Measurements from ENCODE around the gene KRT3.
"Not testable (repeated sequence)": the region's sequence is repeated elsewhere in the genome, so short reads cannot be mapped to it uniquely, and the experiment has no call there.

KRT3 gene

GRCh38 chr12:52777566-52777965 is 18.4 kb downstream of the KRT3 start:
- DNase-seq: no peak

DNA sequence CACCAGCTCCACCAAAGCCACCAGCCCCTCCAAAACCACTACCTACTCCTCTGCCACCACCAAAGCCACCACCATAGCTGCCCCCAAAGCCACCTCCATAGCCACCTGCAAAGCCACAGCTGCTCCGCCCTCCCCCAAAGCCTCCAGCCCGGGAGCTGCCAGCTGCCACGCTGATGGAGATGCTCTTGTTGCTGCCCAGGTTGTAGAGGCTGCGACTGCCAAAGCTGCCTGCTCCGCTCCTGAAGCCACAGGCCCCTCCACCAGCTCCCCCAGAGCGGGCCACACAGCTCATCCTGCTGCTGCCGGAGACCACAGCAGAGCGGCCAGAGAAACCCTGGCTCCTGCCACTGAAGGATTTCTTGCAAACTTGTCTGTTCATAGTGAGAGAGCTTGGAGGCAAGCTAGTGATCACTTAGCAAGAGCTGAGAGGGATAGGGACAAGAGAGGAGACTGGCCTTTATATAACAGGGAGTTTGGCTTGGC is 19.0 kb downstream of the KRT3 start, which contains the start of gene KRT76:
TSS of gene KRT76 (minus strand) at position 433 of the 483 bp plus-strand sequence. CDS start at position 379, 54 bp downstream.
- no peak for DNase-seq

DNA sequence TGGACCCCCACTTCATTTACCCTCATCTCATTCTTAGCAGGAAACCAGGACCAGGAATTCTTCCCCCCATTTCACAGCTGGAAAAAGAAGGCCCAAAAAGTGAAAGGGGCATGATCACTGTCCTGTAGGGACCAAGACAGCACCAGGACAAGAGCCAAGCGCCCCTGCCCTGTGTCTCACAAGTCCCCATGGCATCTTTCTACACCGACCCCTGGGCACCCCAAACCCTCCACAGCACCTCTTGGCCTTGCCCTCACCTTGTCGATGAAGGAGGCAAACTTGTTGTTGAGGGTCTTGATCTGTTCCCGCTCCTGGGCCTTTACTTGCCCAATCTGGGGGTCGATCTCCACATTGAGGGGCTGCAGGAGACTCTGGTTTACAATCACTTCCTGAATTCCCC is 19.5 kb downstream of the KRT3 start:
- DNase-seq: no peak

DNA sequence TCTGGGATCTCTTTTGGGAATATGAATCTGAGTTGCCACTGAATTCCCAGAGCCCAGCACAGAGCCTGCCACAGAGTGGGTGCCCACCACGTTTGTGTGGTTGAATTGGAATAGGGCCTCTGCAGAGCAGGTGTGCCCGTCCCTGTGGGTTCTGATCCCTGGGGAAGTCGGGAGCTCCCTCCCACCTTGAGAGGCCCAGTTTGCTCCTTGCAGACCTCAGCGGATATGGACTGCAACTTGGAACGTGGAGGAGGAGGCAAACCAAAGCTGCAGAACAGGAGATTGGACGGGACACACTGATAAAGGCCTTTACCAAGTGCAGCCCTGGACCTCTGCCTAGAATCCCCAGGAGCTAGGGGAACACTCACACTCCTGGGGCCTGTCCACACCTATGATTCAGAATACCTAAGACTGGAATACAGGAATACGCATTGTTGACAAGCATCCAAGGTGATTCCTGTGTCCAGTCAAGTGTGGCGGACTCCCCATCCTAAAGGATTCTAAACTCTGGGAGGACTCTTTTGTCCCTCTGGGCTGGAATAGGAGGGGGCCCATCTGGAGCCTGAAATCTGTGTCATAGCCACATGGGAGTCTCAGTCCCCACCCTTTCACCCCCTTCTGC is 21.2 kb downstream of the KRT3 start:
- no peak for DNase-seq

GRCh38 chr12:52772772-52773171 is 23.1 kb downstream of the KRT3 start:
- DNase-seq: no peak

- DNase-seq: no peak
Measured at GRCh38 chr12:52772188-52772587, 23.7 kb downstream of the KRT3 start.

DNA sequence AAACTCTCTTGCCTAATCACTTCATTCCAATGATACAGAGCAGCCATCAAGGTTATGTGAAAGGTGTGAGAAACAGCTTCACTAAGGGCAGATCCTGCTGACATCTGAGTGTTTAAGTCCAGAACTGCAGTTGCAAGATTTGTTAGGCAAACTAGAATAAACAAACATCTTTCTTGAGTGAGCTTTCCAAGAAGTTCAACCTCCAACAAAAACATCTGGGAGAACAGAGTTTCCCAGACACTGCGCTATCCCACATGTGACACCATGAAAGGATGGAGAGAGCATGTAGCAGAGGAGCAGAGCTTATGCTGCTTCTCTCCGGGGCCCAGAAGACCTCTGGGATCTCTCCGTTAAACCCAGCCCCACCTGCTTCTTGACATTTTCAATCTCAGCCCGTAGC is 24.4 kb downstream of the KRT3 start:
- no peak for DNase-seq

- no peak for DNase-seq
Measured at GRCh38 chr12:52771088-52771487, 24.8 kb downstream of the KRT3 start.

GRCh38 chr12:52769946-52770345 is 26.0 kb downstream of the KRT3 start:
- DNase-seq: no peak

DNA sequence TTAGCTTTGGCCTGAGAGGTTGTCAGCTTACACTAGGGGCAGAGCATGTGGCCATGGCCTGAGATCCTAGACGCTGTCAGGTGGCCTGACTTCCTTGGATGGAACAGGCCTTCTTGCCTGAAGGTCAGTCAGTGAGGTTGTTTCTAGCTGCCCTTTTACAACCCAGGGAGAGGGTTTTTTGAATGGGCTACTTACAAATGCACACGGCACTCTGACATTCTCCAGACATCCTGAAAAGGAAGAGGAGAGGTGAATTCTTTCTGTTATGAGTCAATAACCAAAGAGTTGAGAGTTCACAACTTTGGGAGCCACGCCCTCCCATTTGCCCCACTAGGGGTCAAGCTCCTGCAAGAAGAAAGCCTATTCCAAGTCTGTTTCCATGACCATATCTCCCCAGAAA is 26.6 kb downstream of the KRT3 start:
- no peak for DNase-seq

DNA sequence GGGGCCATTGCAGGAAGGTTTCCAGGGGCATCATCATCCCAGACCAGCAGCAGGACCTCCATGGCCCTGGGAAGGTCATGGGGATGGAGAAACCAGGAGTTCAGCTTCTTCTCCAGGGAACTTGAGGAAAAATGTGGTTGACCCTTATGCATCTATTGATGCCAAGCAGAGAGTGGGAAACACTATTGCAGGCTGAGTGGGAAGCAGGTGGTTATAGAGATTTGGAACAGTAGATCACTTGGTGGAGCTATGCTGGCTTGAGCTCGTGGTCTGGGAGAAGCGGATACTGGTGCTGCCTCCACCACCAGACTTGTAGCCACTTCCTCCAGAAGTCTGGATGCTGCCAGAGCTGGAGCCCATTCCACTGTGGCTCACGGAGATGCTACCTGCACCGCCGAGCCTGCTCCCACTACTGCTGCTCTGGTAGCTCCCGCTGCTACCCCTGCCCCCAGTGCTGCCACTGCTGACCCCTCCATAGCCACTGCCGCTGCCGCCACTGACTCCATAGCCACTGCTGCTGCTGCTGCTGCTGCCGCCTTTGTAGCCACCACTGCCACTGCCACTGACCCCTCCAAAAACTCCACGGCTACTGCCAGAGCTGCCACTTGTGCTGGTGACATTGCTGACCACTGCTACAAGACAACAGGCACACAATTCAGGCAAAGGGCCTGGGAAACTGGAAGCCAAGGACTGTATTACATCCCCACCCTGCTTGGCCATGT is 27.3 kb downstream of the KRT3 start:
- DNase-seq: no peak

DNA sequence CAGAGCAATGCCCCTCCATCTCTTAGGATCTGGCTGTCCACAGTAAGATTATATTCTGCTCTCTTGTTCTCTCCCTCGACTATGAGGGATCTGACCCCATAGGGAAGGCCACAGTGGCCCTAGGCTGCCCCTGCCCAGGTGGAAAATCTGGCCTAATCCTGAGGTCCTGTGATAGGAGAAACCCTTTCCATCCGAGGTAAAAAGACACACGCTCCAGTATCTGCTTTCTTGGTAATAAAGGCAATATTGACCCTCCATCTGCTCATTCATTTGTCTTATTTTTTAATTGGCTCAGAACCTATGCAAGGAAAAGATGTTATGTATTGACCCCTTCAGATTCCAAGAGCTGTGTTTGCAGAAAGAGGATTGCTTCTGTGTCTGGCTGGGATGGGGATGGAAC is 28.5 kb downstream of the KRT3 start:
- DNase-seq: no peak

DNA sequence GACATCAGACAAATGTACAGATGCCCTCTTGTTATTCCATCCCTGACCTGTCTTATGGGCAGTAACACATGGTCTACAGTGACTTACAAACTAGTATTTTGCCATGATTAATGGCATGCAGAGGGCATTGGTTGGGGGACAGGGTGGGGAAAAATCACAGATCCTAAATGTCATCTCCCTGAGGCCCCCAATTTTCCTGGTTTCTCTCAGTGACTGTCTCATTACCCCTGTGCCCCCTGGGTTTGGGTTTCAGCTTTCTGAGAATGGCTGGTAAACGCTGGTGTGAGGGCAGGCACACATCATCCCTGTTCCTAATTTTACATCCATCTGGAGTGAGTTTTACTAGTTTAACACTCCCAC is 28.9 kb downstream of the KRT3 start:
- DNase-seq: no peak

- no peak for DNase-seq
Measured at GRCh38 chr12:52766351-52767019, 29.4 kb downstream of the KRT3 start.

- no peak for DNase-seq
Measured at GRCh38 chr12:52765702-52766101, 30.2 kb downstream of the KRT3 start.

DNA sequence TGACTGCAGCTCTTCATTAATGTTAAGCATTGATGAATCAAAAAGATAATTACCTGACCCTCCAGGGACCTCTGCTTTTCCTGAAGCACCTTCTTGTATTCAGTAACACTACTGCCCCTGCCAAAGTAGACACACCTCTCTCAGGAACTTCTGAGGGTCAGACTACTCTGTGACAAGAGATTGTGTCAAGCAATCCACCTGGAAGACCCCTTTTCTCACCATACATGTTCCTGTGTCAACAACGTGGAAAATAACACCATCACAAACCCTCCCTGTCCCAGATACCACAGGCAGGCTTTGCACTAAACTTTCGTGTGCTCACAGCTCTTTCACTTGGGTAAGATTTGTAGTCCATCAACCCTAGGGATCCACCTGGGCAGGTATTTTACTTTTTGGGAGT is 31.9 kb downstream of the KRT3 start:
- DNase-seq: no peak

DNA sequence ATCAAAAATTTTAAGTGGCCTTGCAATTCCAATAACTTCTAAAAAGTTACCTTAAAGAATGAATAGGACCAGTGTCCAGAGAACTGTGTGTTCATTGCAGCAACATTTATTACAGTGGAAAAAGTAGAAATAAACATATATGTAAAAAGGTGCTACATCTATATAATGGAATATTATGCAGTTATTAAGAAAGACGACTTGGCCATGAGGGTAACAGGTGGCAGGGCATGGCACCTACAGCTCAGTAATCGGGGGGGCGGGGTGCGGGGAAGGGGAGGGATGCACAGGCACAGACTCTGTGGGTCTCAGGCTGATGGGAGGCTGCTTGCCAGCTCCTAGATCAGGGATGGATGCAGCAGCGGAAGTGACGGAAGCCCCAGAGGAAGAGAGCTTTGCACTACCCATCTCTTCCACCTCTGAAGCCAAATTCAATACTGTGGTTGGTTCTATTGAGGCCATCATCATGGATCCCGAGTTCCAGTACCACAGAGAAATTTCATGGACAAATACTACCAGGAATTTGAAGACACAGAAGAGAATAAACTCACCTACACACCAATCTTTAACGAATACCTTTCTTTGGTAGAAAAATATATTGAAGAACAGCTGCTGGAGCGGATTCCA is 32.8 kb downstream of the KRT3 start:
- no peak for DNase-seq

DNA sequence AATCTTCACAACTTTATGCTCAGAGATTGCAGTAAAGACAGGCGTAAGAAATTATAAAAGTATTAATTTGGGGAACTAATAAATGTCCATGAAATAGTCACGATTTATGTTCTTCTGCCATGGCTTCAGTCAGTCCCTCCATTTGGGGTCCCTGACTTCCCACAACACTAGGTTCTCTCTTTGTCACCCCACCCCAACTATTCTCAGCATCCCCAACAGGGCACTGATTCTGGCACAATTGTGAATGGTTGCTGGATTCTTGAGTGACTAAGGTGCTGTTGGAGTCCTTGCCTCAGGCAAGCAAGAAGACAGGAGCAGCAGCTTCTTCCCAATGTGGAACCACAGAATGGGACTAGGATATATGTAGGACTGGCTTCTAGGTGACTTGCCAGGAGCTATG is 34.1 kb downstream of the KRT3 start:
- DNase-seq: no peak

- not testable (repeated sequence) for DNase-seq
Measured at GRCh38 chr12:52761218-52761617, 34.7 kb downstream of the KRT3 start.

DNA sequence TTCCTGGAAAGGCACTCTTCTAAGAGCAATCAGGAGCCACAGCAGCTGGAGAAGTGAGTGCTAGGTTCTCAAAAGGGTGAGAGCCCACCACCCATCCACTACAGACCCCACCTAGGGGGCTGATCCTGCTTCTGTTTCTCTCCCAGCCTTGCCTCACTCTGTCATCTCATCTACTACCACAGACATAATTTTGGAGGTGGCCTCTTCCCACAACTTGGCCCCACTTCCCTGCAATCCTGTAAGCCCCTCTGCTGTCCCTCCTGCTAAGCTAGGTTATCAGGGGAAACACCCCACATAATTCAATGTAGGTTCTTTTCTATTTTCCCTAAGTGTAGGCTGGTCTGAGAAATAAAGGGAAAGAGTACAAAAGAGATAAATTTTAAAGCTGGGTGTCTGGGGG is 35.3 kb downstream of the KRT3 start:
- no peak for DNase-seq

- no peak for DNase-seq
Measured at GRCh38 chr12:52759695-52760094, 36.2 kb downstream of the KRT3 start.

DNA sequence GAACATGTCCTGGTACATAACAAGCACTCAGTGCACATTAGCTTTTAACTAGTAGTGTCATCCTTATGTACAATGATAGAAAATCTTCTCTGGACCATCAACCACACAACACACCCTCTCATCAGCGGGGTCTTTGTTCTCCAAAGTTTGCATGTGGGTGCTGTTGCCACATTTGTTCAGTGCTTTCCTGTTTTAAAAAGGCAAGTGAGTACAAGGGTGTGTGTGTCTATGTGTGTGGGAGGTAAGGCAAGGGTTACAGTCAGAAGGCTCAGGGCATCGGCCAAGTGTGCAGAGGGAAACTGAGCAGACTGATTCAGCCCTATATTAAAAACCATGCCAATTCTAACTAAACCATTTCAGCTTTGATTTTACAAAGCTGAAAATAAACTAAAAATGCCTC is 36.7 kb downstream of the KRT3 start:
- no peak for DNase-seq

GRCh38 chr12:52757449-52758176 is 38.3 kb downstream of the KRT3 start:
- no peak for DNase-seq
